Measurements from ENCODE around the gene TFEB. TPM values are rescaled to one million over a fixed set of nuclear protein-coding genes. Genes with fewer than 3 reads are reported as not detected.

Gene TFEB
- total RNA-seq, 1 donor from 2014 or later: 14.9 TPM

GRCh38 chr6:41705996-41706835, 29.2 kb downstream of the TFEB start:
- H3K9me3 Mint-ChIP-seq: no peaks in the 10 kb centered on the region
- peaks cover 7% of the 10 kb centered on the region for H3K36me3 Mint-ChIP-seq (ENCODE audit: low read depth)
- peak overlapping the region; percentile 83 for H3K27ac Mint-ChIP-seq
- peaks cover 29% of the 10 kb centered on the region for H3K4me1 Mint-ChIP-seq
- intact Hi-C loops (cut with micrococcal nuclease): loop anchor here (2.0 kb wide), 1 partner anchor 29 kb away; the partner anchor contains the start of gene TFEB
- DNase-seq: peak; percentile 85
- peak overlapping the region; percentile 22 for H3K4me3 Mint-ChIP-seq
- no peaks in the 10 kb centered on the region for H3K27me3 Mint-ChIP-seq

GRCh38 chr6:41705311-41705995, 30.0 kb downstream of the TFEB start:
- intact Hi-C loops (cut with micrococcal nuclease): no loop called here

GRCh38 chr6:41704656-41705310, 30.6 kb downstream of the TFEB start:
- Mint-ChIP-seq H3K27ac (peak overlapping the region; percentile 51), H3K4me3 (no peak overlapping the region), H3K36me3 (ENCODE audit: low read depth) (peaks cover 7% of the 10 kb centered on the region), H3K4me1 (peaks cover 29% of the 10 kb centered on the region), H3K9me3 (no peaks in the 10 kb centered on the region), H3K27me3 (no peaks in the 10 kb centered on the region)
- DNase-seq: no peak
- intact Hi-C loops (cut with micrococcal nuclease): no loop called here

More at GRCh38 chr6:41705311-41705995, 30.0 kb downstream of the TFEB start:
- Mint-ChIP-seq H3K27ac (no peak overlapping the region), H3K36me3 (ENCODE audit: low read depth) (peaks cover 7% of the 10 kb centered on the region), H3K9me3 (no peaks in the 10 kb centered on the region), H3K4me1 (peaks cover 29% of the 10 kb centered on the region), H3K4me3 (no peak overlapping the region), H3K27me3 (no peaks in the 10 kb centered on the region)
- no peak for DNase-seq

GRCh38 chr6:41704028-41704427, 31.4 kb downstream of the TFEB start:
- intact Hi-C loops (cut with micrococcal nuclease): no loop called here
- no peak for DNase-seq
- Mint-ChIP-seq H3K9me3 (no peaks in the 10 kb centered on the region), H3K4me1 (peaks cover 29% of the 10 kb centered on the region), H3K36me3 (ENCODE audit: low read depth) (peaks cover 7% of the 10 kb centered on the region), H3K4me3 (no peak overlapping the region), H3K27me3 (no peaks in the 10 kb centered on the region), H3K27ac (no peak overlapping the region)

- peaks cover 20% of the 10 kb centered on the region for H3K4me1 Mint-ChIP-seq
- H3K36me3 Mint-ChIP-seq (ENCODE audit: low read depth): peaks cover 3% of the 10 kb centered on the region
- no peak overlapping the region for H3K27ac Mint-ChIP-seq
- intact Hi-C loops (cut with micrococcal nuclease): no loop called here
- H3K9me3 Mint-ChIP-seq: no peaks in the 10 kb centered on the region
- DNase-seq: no peak
- no peak overlapping the region for H3K4me3 Mint-ChIP-seq
- H3K27me3 Mint-ChIP-seq: no peaks in the 10 kb centered on the region
Observed at GRCh38 chr6:41702771-41703494, 32.5 kb downstream of the TFEB start.

GRCh38 chr6:41702089-41702745, 33.2 kb downstream of the TFEB start:
- peaks cover 14% of the 10 kb centered on the region for H3K4me1 Mint-ChIP-seq
- H3K27ac Mint-ChIP-seq: no peak overlapping the region
- H3K4me3 Mint-ChIP-seq: no peak overlapping the region
- intact Hi-C loops (cut with micrococcal nuclease): no loop called here
- no peaks in the 10 kb centered on the region for H3K36me3 Mint-ChIP-seq (ENCODE audit: low read depth)
- no peaks in the 10 kb centered on the region for H3K9me3 Mint-ChIP-seq
- no peak for DNase-seq
- H3K27me3 Mint-ChIP-seq: no peaks in the 10 kb centered on the region

- intact Hi-C loops (cut with micrococcal nuclease): no loop called here
- no peaks in the 10 kb centered on the region for H3K9me3 Mint-ChIP-seq
- no peak overlapping the region for H3K4me3 Mint-ChIP-seq
- H3K27me3 Mint-ChIP-seq: no peaks in the 10 kb centered on the region
- no peak overlapping the region for H3K27ac Mint-ChIP-seq
- DNase-seq: no peak
- H3K36me3 Mint-ChIP-seq (ENCODE audit: low read depth): no peaks in the 10 kb centered on the region
- H3K4me1 Mint-ChIP-seq: no peaks in the 10 kb centered on the region
Observed at GRCh38 chr6:41700463-41701347, 34.7 kb downstream of the TFEB start.

- DNase-seq: no peak
- Mint-ChIP-seq H3K27ac (no peak overlapping the region), H3K9me3 (no peaks in the 10 kb centered on the region), H3K27me3 (no peaks in the 10 kb centered on the region), H3K36me3 (ENCODE audit: low read depth) (no peaks in the 10 kb centered on the region), H3K4me3 (no peak overlapping the region), H3K4me1 (no peaks in the 10 kb centered on the region)
- intact Hi-C loops (cut with micrococcal nuclease): no loop called here
Observed at GRCh38 chr6:41699063-41699462, 36.3 kb downstream of the TFEB start.

- H3K4me1 Mint-ChIP-seq: no peaks in the 10 kb centered on the region
- H3K36me3 Mint-ChIP-seq (ENCODE audit: low read depth): no peaks in the 10 kb centered on the region
- H3K27me3 Mint-ChIP-seq: no peaks in the 10 kb centered on the region
- no peak for DNase-seq
- intact Hi-C loops (cut with micrococcal nuclease): no loop called here
- no peak overlapping the region for H3K27ac Mint-ChIP-seq
- no peaks in the 10 kb centered on the region for H3K9me3 Mint-ChIP-seq
- no peak overlapping the region for H3K4me3 Mint-ChIP-seq
Observed at GRCh38 chr6:41697861-41698781, 37.3 kb downstream of the TFEB start.

- intact Hi-C loops (cut with micrococcal nuclease): no loop called here
- H3K9me3 Mint-ChIP-seq: no peaks in the 10 kb centered on the region
- no peak overlapping the region for H3K27ac Mint-ChIP-seq
- no peak for DNase-seq
- no peaks in the 10 kb centered on the region for H3K36me3 Mint-ChIP-seq (ENCODE audit: low read depth)
- H3K4me1 Mint-ChIP-seq: no peaks in the 10 kb centered on the region
- no peaks in the 10 kb centered on the region for H3K27me3 Mint-ChIP-seq
- no peak overlapping the region for H3K4me3 Mint-ChIP-seq
Observed at GRCh38 chr6:41696788-41697187, 38.6 kb downstream of the TFEB start.

GRCh38 chr6:41695825-41696224, 39.6 kb downstream of the TFEB start:
- DNase-seq: no peak
- intact Hi-C loops (cut with micrococcal nuclease): no loop called here
- H3K27ac Mint-ChIP-seq: no peak overlapping the region
- H3K9me3 Mint-ChIP-seq: no peaks in the 10 kb centered on the region
- H3K4me1 Mint-ChIP-seq: no peaks in the 10 kb centered on the region
- no peaks in the 10 kb centered on the region for H3K36me3 Mint-ChIP-seq (ENCODE audit: low read depth)
- H3K4me3 Mint-ChIP-seq: no peak overlapping the region
- H3K27me3 Mint-ChIP-seq: no peaks in the 10 kb centered on the region
